HFF-Myc (cell line): ENCODE results near the gene CSRP1.

Experiments used
- DNase-seq: peaks from one replicate; pipeline ENCODE4 v3.0.0-alpha.2; 2011; ENCODE audit warnings: low read depth; ENCODE audit errors: extremely low read depth
- H3K4me3 ChIP-seq: replicated peaks from 2 replicates; pipeline ENCODE4 v1.5.1; 2011; ENCODE audit warnings: low read depth, mild to moderate bottlenecking, control low read depth, low read length
- TF ChIP-seq, protein P1 (sequence below): IDR thresholded peaks from 2 replicates; pipeline ENCODE4 v1.5.1; 2012; ENCODE audit warnings: mild to moderate bottlenecking, low read depth, low read length, control low read depth; ENCODE audit errors: missing control alignments

CSRP1 gene

DNA sequence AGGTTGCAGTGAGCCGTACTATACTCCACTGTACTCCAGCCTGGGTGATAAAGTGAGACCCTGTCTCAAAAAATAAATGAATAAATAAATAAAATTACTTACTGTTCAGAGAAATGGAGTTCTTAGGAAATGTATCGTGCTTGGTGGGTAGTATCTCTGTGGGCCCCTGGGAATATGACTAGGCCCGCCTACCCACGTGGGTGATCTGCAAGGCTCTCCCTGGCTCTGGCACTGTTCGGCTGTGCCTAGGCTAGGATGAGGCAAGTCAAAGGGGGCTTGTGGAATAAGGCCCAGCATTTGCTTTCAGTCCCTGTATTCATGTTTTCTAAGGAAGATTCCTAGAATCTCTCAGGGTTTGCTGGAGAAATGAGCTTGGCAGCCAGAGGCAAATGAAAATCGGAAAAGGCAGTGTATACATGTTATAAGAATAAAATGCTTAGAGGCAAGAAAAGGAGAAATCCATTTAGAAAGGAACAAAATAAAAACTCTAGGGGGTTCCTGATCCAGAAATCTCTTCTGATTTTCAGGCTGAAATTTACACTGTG lies 4.5 kb upstream of the CSRP1 start:
- TF ChIP-seq, protein P1, sequence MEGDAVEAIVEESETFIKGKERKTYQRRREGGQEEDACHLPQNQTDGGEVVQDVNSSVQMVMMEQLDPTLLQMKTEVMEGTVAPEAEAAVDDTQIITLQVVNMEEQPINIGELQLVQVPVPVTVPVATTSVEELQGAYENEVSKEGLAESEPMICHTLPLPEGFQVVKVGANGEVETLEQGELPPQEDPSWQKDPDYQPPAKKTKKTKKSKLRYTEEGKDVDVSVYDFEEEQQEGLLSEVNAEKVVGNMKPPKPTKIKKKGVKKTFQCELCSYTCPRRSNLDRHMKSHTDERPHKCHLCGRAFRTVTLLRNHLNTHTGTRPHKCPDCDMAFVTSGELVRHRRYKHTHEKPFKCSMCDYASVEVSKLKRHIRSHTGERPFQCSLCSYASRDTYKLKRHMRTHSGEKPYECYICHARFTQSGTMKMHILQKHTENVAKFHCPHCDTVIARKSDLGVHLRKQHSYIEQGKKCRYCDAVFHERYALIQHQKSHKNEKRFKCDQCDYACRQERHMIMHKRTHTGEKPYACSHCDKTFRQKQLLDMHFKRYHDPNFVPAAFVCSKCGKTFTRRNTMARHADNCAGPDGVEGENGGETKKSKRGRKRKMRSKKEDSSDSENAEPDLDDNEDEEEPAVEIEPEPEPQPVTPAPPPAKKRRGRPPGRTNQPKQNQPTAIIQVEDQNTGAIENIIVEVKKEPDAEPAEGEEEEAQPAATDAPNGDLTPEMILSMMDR, result no peak
- H3K4me3 ChIP-seq, result no peak overlapping the region
- DNase-seq, result no peak

GRCh38 chr1:201510734-201511133 lies 3.8 kb upstream of the CSRP1 start:
- TF ChIP-seq, protein P1, result no peak
- no peak for DNase-seq
- H3K4me3 ChIP-seq, result no peak overlapping the region

DNA sequence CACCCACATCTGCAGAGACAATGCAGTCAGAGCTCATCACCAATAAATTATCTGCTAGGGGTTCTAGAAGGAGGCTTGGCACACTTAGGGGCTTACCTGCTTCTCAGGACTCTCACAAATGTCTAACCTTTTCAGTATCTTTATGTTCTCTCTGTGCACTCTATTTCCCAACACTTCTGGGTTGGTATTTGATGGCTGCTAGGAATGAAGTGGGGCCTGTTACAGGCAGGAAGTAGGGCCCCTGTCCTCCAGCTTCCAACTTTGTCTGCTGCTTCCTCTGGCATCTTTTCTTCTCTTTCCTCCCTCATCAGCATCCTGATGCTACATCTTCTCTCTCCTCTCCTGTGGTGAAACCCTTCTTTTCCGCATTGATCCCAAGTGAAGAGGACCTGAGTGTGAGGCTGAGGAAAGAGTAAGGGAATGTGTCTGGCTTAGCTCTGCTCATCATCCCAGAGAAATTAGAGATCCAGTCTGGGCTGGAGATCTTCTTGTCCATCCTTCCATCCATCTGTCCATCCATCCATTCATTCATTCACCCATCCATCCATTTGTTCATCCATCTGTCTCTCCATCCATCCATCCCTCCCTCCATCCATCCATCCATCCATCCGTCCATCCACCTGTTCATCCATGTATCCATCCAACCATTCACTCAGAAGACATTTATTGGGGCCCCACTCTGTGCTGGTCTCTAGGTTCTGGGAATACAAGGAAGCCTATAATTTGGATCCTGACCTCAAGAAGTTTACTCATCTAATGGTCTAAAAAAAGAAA lies 2.9 kb upstream of the CSRP1 start:
- TF ChIP-seq, protein P1, result no peak
- DNase-seq, result no peak
- no peak overlapping the region for H3K4me3 ChIP-seq

DNA sequence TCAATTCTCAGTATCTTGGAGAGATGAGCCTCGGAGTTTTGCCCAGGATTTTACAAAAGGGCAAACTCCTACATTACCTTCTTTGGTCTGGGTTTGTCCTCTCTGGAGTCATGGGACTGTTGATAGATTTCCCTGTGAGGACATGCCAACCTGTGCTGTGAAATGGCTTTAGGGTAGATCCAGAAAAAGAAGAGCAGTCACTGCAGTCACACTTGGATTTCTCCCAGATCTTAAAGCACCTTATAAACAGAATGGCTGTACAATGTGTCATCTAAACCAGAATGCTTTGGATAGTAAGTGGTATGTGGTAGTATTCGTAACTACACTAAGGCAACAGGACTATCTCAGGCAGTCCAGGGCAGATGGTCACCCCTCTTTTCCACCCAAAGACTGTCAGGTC lies 1.9 kb upstream of the CSRP1 start:
- TF ChIP-seq, protein P1, result no peak
- H3K4me3 ChIP-seq, result no peak overlapping the region
- no peak for DNase-seq

- TF ChIP-seq, protein P1, result no peak
- DNase-seq, result no peak
- H3K4me3 ChIP-seq, result peak overlapping the region; percentile 70
Measured at GRCh38 chr1:201507360-201507675, 395 bp upstream of the CSRP1 start.

DNA sequence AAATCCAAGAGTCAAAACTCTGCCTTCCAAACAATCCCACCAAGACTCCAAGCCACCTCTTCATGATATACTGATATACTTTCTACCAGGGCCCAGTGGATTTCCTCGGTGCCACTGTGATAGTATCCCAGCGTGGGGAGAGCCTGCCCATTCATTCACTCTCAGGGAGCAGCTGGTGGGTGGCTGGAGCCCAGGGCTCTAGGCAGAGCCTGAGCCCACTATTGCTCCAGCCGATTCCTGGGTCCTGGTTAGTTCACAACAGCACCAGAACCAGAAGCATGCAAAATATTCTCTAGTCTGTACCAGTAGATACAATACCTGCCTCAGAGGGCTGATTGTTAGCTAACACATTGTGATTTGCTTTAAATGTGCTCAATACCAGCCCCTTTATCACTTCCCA lies 831 bp downstream of the CSRP1 start:
- no peak for DNase-seq
- TF ChIP-seq, protein P1, result no peak

More for the DNA sequence above, 831 bp downstream of the CSRP1 start:
- peak overlapping the region; percentile 70 for H3K4me3 ChIP-seq
